ENCODE measurements around the gene SAV1.
"Not testable (repeated sequence)": the region's sequence is repeated elsewhere in the genome, so short reads cannot be mapped to it uniquely, and the experiment has no call there.

SAV1 gene

DNA sequence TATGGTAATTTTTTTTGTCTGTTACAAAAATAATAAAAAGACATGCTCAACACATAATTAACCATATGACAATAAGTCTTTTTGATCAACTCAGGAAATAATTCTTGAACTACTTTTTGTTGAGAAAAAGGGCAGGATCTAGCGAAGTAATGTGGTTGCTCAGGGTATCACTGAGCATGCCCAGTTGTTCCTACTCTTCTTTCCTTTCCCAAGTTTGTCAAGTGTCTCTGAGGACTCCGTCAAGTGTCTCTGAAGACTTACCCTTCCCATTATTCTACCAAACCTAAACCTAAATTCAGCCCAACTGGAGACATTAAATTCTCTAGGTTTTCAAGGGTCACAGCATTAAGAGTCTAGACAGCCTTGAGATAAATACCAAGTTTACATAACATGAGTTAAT, 3.5 kb downstream of the SAV1 start:
- DNase-seq: not testable (repeated sequence)

DNA sequence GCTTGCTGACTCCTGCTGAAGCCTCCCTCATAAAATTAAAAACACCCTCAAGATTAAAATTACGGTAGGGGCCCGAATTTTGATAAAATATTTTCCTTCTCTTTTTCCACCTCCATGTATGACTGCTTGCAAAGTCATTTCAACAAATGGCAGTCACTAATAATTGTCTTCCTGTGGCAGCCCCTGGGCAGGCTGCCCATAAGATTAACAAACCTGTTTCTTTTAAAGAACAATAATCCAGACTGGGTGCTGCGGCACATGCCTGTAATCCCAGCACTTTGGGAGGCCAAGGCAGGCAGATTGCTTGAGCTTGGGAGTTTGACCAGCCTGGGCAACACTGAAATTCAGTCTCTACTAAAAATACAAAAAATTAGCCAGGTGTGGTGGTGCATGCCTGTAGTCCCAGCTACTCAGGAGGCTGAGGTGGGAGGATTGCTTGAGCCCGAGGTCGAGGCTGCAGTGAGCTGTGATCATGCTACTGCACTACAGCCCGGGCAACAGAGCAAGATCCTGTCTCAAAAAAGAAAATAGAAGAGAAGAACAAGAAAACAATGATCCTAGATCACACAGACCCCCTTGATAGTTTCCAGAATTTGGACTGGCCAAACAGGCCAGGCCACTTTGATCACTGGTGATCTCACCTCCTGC, 8.7 kb downstream of the SAV1 start:
- no peak for DNase-seq

DNA sequence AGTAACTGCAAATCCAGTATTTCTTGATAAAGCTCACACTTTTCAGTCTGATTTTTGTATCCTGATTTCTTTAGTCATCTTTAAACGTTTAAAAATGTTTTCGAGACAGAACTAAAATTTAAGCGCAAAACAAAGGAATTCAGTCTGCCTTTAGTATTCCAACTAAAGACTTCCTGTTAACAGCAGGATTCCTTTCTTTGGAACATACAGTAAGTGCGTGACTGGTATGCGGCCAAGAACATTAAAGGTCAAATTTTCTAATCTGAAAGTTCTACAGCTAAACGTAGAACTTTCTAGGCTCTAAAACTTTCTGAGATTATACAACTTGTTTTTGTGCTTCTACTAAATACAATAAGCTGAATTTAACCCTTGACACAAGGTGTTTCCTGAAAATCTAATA, 9.9 kb downstream of the SAV1 start:
- no peak for DNase-seq

DNA sequence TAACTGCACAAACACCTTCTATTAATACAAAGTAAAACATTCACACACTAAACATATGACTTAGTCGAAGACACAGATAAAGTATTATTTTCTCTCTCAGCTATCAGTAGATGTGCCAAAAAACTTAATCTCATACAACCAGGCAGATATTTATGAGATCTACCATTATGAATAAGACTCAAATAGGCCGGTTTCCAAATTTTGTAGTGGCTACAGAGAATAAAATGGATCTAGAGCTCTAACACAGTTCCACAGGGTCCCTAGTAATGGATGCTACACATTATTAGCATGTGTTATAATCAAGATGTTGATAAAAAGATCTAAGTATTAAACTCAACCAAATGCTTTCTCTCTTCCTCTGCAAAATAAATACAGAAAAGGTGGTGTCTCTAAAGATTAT, 10.4 kb downstream of the SAV1 start:
- no peak for DNase-seq

DNA sequence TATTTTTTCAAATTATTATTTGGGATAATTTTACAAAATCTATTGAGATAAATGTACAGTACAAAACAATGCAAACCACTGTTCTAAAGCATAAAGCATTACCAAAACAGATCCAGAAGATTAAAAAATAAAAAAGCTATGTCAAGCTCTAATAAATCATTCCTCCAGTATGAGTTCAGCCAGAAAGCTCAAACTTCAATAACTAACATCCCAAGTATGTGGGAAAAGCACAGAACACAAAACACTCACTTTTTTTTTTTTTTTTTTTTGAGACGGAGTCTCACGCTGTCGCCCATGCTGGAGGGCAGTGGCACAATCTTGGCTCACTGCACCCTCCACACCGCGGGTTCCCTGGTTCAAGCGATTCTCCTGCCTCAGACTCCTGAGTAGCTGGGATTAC, 11.3 kb downstream of the SAV1 start:
- no peak for DNase-seq

GRCh38 chr14:50649691-50650090, 18.4 kb downstream of the SAV1 start:
- no peak for DNase-seq

DNA sequence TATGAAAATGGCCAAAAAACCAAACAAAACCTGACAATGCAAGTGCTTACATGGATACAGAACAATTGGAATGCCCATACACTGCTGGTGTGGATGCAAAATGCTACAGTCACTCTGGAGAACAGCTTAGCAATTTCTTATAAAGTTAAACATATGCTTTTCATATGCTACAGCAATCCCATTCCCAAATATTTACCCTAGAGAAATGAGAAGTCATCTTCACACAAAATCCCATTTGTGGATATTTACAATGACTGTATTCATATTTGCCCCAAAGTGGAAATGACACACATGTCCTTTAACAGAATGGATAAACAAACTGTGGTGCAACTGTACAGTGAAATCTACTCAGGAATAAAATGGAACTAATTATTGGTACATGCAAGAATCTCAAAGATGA, 20.4 kb downstream of the SAV1 start:
- no peak for DNase-seq

DNA sequence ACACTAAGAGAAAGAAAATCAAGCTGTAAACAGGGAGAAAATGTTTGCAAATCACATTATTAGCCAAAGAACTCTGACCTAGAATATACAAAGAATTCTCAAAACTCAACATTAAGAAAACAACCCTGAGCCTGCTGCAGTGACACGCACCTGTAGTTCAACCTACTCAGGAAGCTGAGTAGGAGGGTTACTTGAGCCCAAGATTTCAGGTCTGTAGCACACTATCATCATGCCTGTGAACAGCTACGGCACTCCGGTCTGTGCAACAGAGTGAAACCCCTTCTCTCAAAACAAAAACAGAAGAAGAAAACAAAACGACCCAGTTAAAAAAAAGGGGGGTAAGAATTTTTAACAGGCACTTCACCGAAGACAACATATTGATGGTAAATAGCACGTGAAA, 20.8 kb downstream of the SAV1 start:
- DNase-seq: no peak

DNA sequence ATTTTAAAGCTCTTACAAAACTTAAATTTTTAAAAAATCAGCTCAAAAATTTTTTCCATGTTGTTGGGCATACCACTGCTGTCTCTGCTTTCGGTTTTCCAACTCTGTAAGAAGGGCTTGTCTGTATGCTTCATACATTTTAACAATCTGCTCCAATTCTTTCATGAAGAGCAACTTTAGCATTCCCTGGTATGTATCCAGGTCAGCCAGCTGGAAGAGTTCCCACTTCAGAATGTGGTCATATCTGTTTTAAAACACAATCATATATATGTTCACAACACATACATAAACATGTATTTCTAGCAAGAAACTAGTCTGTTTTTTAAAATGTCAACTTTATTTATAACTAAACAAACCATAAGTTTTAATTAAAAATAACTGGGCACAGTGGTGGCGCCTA, 33.0 kb downstream of the SAV1 start:
- no peak for DNase-seq

DNA sequence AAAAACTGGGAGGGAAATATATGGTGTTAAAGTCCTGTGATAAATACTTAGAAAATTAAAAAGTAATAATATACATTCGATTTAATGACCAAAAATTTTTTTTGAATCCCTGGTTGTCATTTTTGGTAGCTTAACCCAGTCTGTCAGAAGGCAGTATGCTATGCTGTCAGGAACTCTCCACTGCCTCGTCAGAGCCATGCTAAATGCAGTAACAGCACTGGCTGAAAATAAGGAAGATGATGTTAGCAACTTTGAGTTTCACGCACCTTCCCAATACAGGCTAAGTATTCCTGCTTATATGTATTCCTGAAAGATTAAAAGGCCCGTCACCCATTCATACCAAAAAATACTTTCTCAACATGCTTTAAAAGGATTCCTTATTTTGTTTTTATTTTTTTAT, 34.2 kb downstream of the SAV1 start:
- DNase-seq: no peak

DNA sequence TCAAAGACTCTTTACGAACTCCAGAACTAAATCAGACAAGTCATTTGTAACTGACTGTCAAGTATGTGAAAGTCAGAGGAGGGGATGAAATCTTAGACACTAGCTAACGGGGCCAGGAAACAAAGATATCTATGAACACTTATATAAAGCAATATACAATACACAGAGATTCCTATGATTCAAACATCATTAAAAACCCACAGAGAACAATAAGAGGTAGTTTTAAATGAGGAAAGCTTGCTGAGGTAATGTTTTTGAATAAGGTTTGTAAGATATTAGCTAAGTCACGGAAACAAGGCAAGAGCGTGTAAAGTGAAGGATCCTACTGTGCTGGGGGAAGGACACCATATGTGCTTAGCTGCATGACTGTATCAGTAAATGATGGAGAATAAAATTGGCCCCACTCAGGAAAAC, 36.7 kb downstream of the SAV1 start:
- no peak for DNase-seq

GRCh38 chr14:50624947-50625346, 43.2 kb downstream of the SAV1 start:
- DNase-seq: not testable (repeated sequence)

GRCh38 chr14:50624447-50624846, 43.7 kb downstream of the SAV1 start:
- DNase-seq: no peak

GRCh38 chr14:50622978-50623377, 45.1 kb downstream of the SAV1 start:
- no peak for DNase-seq

- no peak for DNase-seq
Observed at GRCh38 chr14:50620341-50620740, 47.8 kb downstream of the SAV1 start.

DNA sequence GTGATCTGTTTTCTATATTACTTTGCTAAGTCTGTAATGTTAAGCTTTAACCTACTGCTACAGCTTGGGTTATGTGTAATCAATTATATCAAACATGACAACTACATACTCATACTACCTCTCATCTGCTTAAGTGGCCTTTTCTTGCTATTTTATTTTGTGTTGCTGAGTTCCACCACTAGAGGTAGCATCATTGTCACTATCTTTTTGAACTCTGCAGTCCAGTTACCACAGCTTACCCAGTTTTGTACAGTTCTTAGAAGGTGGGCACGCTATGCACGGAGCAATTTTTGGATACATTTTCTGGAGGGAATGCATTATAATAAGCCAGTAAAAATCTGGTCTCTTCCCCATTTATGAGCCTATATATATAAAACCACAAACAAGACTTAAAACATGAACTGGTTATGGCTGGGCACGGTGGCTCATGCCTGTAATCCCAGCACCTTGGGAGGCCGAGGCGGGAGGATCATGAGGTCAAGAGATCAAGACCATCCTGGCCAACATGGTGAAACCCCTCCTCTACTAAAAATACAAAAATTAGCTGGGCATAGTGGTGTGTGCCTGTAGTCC, 48.5 kb downstream of the SAV1 start:
- no peak for DNase-seq

- no peak for DNase-seq
Observed at GRCh38 chr14:50616275-50616674, 51.8 kb downstream of the SAV1 start.

- no peak for DNase-seq
Observed at GRCh38 chr14:50615552-50615951, 52.6 kb downstream of the SAV1 start.

GRCh38 chr14:50615056-50615455, 53.0 kb downstream of the SAV1 start:
- DNase-seq: no peak

DNA sequence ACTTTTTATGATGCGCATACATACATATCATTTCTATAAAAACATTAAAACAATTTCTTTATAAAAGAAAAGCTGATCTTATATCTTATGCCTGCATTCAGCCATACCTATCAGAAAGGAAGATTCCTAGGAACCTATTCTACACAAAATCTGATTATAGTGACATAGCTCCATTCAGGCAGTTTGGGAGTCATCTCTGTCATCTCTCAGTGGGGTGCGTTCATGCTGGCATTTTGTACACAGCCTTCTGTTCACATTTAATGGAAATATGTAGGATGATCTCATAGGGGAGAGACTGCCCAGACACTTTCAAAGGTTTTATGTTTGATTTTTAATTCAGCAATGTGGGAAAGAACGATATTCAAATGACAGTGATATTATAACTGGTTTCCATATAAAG, 55.3 kb downstream of the SAV1 start:
- DNase-seq: no peak

DNA sequence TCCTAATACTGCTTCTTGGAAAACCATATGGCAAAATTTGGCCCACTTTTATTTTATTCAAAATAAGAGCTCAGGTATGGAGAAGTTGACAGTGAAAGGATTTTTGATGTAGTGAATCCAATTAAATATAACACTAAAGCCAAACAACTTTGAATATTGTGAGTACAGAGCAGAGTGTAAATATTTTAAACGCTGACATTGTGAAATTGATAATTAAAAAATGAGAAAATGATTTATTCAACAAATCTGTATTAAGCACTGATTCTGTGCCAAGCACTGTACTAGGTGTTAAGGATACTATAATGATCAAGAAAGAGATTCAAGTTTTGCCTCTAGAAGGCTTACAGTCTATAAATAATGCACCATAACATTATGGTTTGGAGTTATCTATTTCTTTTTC, 57.6 kb downstream of the SAV1 start:
- DNase-seq: no peak

DNA sequence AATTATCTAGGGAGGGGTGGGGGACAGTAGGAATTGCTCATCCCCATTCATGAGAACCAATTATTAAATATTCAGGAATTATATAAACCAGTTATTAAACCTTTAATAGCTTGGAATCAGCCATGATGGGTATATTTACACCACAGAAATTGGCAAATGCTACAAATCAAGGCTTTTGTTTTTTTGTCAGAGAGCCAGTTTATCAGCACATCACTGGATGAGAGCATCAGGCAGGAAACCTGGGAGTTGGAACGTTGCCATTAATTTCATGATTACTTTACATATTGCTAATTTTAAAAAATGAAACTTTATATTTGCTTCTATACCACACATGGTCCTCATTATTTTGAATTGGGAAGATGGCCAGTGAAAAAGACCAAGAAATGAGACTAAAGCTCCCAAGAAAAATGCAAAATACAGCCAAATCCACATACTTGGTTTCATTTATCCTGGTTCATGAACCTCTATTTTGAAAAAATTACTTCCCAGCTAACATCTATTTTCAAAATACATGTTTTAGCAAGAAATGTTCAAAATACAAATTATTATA, 59.7 kb downstream of the SAV1 start:
- DNase-seq: no peak

- DNase-seq: no peak
Observed at GRCh38 chr14:50607761-50608160, 60.3 kb downstream of the SAV1 start.

GRCh38 chr14:50607181-50607580, 60.9 kb downstream of the SAV1 start:
- DNase-seq: no peak

DNA sequence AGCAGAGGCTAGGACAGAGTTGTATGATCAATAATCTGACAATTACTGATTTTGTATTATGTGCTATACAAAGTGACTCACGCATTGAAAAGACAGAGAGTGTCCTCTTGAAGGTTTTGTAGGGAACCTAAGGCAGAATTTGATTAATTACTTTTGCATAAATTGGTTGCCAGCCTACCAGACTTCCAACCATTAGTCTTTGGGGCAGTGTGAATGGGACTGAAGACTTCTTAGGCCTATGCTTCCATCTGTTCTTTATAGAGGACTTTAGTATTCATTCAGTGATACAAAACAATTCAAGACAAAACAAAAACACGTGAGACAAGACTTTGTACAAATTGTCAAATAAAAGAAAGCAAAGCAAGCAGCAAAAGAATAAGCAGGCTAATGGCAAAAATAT, 61.6 kb downstream of the SAV1 start:
- no peak for DNase-seq

Measured in NCI-H774 (cell line).